CD14-positive monocyte (primary cell): ENCODE measurements around the gene PPP4R1. TPM values are rescaled to one million over a fixed set of nuclear protein-coding genes. Genes with fewer than 3 reads are reported as not detected.
A peak's percentile ranks its signal among the peaks of the same experiment; 100 is the strongest.

ENCODE experiments used
- DNase-seq, 3 donors: peaks; one replicate each; pipeline ENCODE4 v3.0.0-alpha.2; 2011 to 2022
- H2AFZ ChIP-seq: 2 replicates; pipeline ENCODE4 v1.6.0; 2012; ENCODE audit warnings: mild to moderate bottlenecking, low read depth, low read length, inconsistent platforms; ENCODE audit not compliant: insufficient read depth, poor library complexity, severe bottlenecking
- H3K27ac ChIP-seq, 2 donors: 1 replicate in 1 of 2; 2 replicates in 1 of 2; pipeline ENCODE4 v1.5.1; 2012 to 2013; ENCODE audit warnings: low read length in 2 of 2, control low read depth in 1 of 2, inconsistent platforms in 1 of 2, low read depth in 1 of 2, mild to moderate bottlenecking in 1 of 2
- H3K27me3 ChIP-seq, 2 donors: one replicate each; pipeline versions ENCODE4 v1.6.0 to v1.6.1; 2011 to 2013; ENCODE audit warnings: low read length in 2 of 2; ENCODE audit not compliant: control insufficient read depth in 2 of 2, insufficient read depth in 2 of 2
- H3K36me3 ChIP-seq, 2 donors: replicated peaks in 1 of 2; 1 replicate in 1 of 2; 2 replicates in 1 of 2; pipeline versions ENCODE4 v1.5.1 to v1.6.1; 2012 to 2013; ENCODE audit warnings: low read length in 2 of 2, control low read depth in 1 of 2, inconsistent platforms in 1 of 2, mild to moderate bottlenecking in 1 of 2; ENCODE audit not compliant: insufficient read depth in 2 of 2, control insufficient read depth in 1 of 2
- H3K4me1 ChIP-seq, 2 donors: 1 replicate in 1 of 2; 2 replicates in 1 of 2; pipeline versions ENCODE4 v1.5.1 to v1.6.1; 2012 to 2013; ENCODE audit warnings: low read length in 2 of 2, control low read depth in 1 of 2, inconsistent platforms in 1 of 2, mild to moderate bottlenecking in 1 of 2, moderate library complexity in 1 of 2; ENCODE audit not compliant: insufficient read depth in 2 of 2, control insufficient read depth in 1 of 2
- H3K4me2 ChIP-seq: replicated peaks from 2 replicates; pipeline ENCODE3; 2012; ENCODE audit warnings: low read length, moderate library complexity, mild to moderate bottlenecking; ENCODE audit not compliant: poor library complexity, severe bottlenecking; ENCODE audit errors: extremely low read depth
- H3K4me3 ChIP-seq, 3 experiments: fragments of 200-600 bp in 1 of 3; sonication (generic) in 1 of 3; replicated peaks in 1 of 3; 1 replicate in 2 of 3; 2 replicates in 1 of 3; pipeline ENCODE4 v1.5.1; 2011 to 2013; ENCODE audit warnings: low read length in 3 of 3, mild to moderate bottlenecking in 3 of 3, control low read depth in 2 of 3, low read depth in 2 of 3, inconsistent platforms in 1 of 3, moderate library complexity in 1 of 3
- H3K79me2 ChIP-seq: 2 replicates; pipeline ENCODE4 v1.6.0; 2012; ENCODE audit warnings: mild to moderate bottlenecking, control low read depth, inconsistent platforms, low read length, moderate library complexity; ENCODE audit not compliant: insufficient read depth
- H3K9ac ChIP-seq: 2 replicates; pipeline ENCODE4 v1.6.0; 2017; ENCODE audit warnings: low read length, mild to moderate bottlenecking; ENCODE audit not compliant: insufficient read depth, poor library complexity, severe bottlenecking
- H3K9me3 ChIP-seq, 2 donors: replicated peaks in 1 of 2; 1 replicate in 1 of 2; 2 replicates in 1 of 2; pipeline versions ENCODE4 v1.5.1 to v1.6.1; 2012 to 2013; ENCODE audit warnings: low read length in 2 of 2, control low read depth in 1 of 2; ENCODE audit not compliant: control insufficient read depth in 1 of 2, insufficient read depth in 1 of 2
- H4K20me1 ChIP-seq: 2 replicates; pipeline ENCODE4 v1.6.0; 2012; ENCODE audit warnings: mild to moderate bottlenecking, low read length, control low read depth, moderate library complexity; ENCODE audit not compliant: insufficient read depth
- H3K27ac Mint-ChIP-seq, 7 donors: one replicate each; pipeline ENCODE4 v1.8.0; 2020; ENCODE audit warnings: mild to moderate bottlenecking in 7 of 7, mixed read lengths in 7 of 7, moderate library complexity in 6 of 7, inconsistent platforms in 2 of 7
- H3K27me3 Mint-ChIP-seq, 3 donors: one replicate each; pipeline ENCODE4 v1.8.0; 2021 to 2022; ENCODE audit warnings: low read depth in 3 of 3, mild to moderate bottlenecking in 3 of 3, mixed read lengths in 3 of 3, moderate library complexity in 3 of 3, inconsistent platforms in 1 of 3
- H3K36me3 Mint-ChIP-seq, 2 donors: one replicate each; pipeline ENCODE4 v1.8.0; 2020; ENCODE audit warnings: mixed read lengths in 2 of 2, inconsistent platforms in 1 of 2, mild to moderate bottlenecking in 1 of 2
- H3K4me1 Mint-ChIP-seq: one replicate; pipeline ENCODE4 v1.8.0; 2020; ENCODE audit warnings: mild to moderate bottlenecking, mixed read lengths
- H3K4me3 Mint-ChIP-seq, 2 donors: one replicate each; pipeline ENCODE4 v1.8.0; 2020; ENCODE audit warnings: mild to moderate bottlenecking in 2 of 2, mixed read lengths in 2 of 2, moderate library complexity in 1 of 2
- H3K9me3 Mint-ChIP-seq, 7 donors: one replicate each; pipeline ENCODE4 v1.8.0; 2020 to 2022; ENCODE audit warnings: mixed read lengths in 7 of 7, mild to moderate bottlenecking in 6 of 7, moderate library complexity in 6 of 7, inconsistent platforms in 2 of 7
- CTCF ChIP-seq: fragments of 200-600 bp; IDR thresholded peaks from one replicate; pipeline ENCODE4 v1.8.0; 2022; ENCODE audit warnings: antibody characterized with exemption, mild to moderate bottlenecking
- WGBS: methylation state at CpG from one replicate; pipeline ENCODE4 v1.1.5; 2013; ENCODE audit warnings: missing lambda C conversion rate; ENCODE audit not compliant: insufficient coverage; 5-methylcytosine and 5-hydroxymethylcytosine counted together
- intact Hi-C, 2 donors: fragments of 100-400 bp; cut with micrococcal nuclease; formaldehyde crosslinking; loops; one replicate each; pipeline versions ENCODE4 v1.15.0 to v1.15.1; 2023
- polyA plus RNA-seq, 3 donors: library from polyadenylated mRNA; depleted of rRNA in 1 of 3; unstranded in 2 of 3; stranded (reverse) in 1 of 3; fragments of 300-500 nt in 2 of 3; fragments of >200 nt in 1 of 3; fragmentation: Illumina TruSeq in 2 of 3; gene quantifications; 1 replicate in 2 of 3; 2 replicates in 1 of 3; pipeline ENCODE4 v1.2.3, GENCODE V29; 2012 to 2021

The PPP4R1 gene
- polyA plus RNA-seq, 3 donors = 22.0 to 45.3 (median 24.6) TPM

DNA sequence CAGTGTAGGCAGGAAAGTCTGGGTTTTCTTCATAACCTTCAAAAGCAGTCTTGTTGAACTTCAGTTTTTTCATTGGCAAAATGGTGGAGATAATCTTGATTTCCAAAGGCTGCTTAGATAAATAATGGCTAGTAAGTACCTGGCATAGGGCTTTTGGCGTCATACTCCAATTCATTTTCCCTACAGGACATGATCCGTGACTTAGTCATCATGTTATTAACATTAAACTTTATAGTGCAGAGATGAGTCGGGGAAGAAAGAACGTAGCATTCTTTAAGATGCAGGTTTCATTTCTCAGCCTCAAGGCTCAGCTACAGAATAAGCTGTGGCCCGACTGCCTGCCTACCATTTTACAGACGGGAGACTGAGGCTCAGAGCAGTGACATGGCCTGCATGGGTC is 75.1 kb downstream of the PPP4R1 start:
- H3K4me2 ChIP-seq = no peak overlapping the region
- H3K9me3 ChIP-seq = no peaks in the 10 kb centered on the region
- peaks cover 50 to 55% of the 10 kb centered on the region in 2 donors for H3K36me3 ChIP-seq
- H3K36me3 Mint-ChIP-seq = peaks cover 46 to 61% of the 10 kb centered on the region in 2 donors
- H2AFZ ChIP-seq = no peak overlapping the region
- H3K4me3 Mint-ChIP-seq = no peak overlapping the region
- WGBS = 100% methylated on average over 4 of the region's 6 CpGs
- intact Hi-C loops = no loop called here
- no peak overlapping the region for H3K9ac ChIP-seq
- H3K27ac Mint-ChIP-seq = peak overlapping the region in 1 of 7 donors; percentile 8
- TF ChIP-seq CTCF = no peak
- peaks cover 0 to 3% (median 0%) of the 10 kb centered on the region in 3 donors for H3K27me3 Mint-ChIP-seq
- no peaks in the 10 kb centered on the region for H3K9me3 Mint-ChIP-seq
- H3K4me3 ChIP-seq = no peak overlapping the region
- H3K27ac ChIP-seq = no peak overlapping the region
- H3K4me1 ChIP-seq = no peaks in the 10 kb centered on the region
- peaks cover 3% of the 10 kb centered on the region for H4K20me1 ChIP-seq
- no peaks in the 10 kb centered on the region for H3K4me1 Mint-ChIP-seq
- no peaks in the 10 kb centered on the region for H3K79me2 ChIP-seq
- H3K27me3 ChIP-seq = no peaks in the 10 kb centered on the region
- no peak for DNase-seq

GRCh38 chr18:9537677-9538076 is 76.7 kb downstream of the PPP4R1 start:
- Histone ChIP-seq H3K4me3 (no peak overlapping the region), H3K4me2 (no peak overlapping the region), H3K79me2 (no peaks in the 10 kb centered on the region), H3K9me3 (no peaks in the 10 kb centered on the region), H3K4me1 (no peaks in the 10 kb centered on the region), H2AFZ (no peak overlapping the region), H3K36me3 (peaks cover 66 to 72% of the 10 kb centered on the region in 2 donors), H3K27ac (no peak overlapping the region), H3K27me3 (no peaks in the 10 kb centered on the region), H3K9ac (no peak overlapping the region), H4K20me1 (no peaks in the 10 kb centered on the region)
- H3K9me3 Mint-ChIP-seq = no peaks in the 10 kb centered on the region
- peaks cover 59 to 77% of the 10 kb centered on the region in 2 donors for H3K36me3 Mint-ChIP-seq
- H3K27me3 Mint-ChIP-seq = no peaks in the 10 kb centered on the region
- H3K4me1 Mint-ChIP-seq = no peaks in the 10 kb centered on the region
- H3K4me3 Mint-ChIP-seq = no peak overlapping the region
- intact Hi-C loops = no loop called here
- no peak for TF ChIP-seq CTCF
- WGBS = 94% methylated on average over 5 of the region's 6 CpGs
- no peak for DNase-seq
- H3K27ac Mint-ChIP-seq = no peak overlapping the region
